Astrocyte of the hippocampus (primary cell): ENCODE data around the gene CELA1.

Experiments
- DNase-seq: peaks from one replicate; pipeline ENCODE4 v3.0.0; 2011; ENCODE audit warnings: low read depth, low spot score

CELA1 gene

DNA sequence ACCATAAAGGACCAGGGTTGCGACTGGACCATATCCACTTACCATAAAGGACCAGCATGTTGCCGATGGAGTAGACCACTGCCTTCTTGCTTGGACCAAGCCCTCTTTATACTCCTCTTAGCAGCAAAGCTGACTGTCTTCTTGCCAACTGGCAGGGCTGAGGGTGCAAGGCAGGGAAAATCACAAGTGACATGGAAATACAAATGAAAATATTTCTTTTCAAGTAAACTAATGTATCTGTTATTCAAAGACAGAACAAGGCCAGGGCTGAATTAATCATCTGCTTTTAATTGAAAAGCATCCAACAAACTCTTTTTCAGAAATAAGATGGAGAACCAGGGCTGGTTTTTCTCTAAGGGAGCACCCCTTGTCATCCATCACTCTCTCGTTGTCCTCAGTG lies at the start of gene CELA1:
Gene CELA1, minus strand, starts transcription at position 99 of the 400 bp plus-strand sequence. Its CDS starts 41 bp downstream, at position 58.
- DNase-seq: no peak

DNA sequence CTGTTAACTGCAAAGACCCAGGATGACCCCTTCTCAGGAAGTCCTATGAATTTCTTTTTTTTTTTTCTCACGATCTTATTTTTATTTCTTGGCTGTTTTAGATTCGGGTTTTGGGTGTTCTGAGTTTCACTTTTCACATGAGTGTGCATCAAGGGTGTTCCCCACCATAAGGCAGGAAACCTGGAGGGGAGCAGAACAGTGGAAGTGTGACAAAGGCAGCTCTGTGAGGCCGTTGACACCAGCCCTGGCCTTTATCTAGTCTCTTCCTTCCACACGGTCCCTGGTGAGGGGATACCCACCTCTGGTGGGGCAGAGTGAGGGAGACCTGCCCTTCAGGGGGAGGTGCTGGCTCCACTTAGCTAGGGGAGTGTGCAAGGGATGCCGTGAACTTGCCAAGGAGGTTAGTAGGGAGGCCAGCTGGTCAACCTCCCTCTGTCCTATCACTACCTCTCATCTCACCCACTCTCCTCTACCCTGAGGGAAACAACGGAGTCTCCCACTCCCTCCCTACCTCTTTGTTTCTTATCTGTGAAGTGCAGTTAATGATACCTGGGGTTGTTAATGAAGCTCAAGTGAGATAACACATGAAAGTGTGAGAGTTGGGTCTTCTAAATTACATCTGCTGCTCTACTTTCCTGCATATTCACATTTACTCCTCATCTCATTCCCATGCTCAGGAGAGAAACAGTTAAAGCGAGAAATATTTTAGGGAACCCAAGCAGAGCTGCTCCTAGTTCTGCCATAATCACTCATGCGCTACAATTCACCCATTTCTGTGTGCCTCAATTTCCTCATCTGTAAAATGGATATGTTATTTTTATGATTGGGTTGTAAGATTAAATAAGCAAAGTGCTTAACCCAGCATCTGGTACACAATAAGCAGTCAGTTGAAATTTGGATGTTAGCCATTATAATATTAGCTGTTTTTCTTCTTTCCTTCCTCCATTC lies 49.1 kb upstream of the CELA1 start:
- no peak for DNase-seq

DNA sequence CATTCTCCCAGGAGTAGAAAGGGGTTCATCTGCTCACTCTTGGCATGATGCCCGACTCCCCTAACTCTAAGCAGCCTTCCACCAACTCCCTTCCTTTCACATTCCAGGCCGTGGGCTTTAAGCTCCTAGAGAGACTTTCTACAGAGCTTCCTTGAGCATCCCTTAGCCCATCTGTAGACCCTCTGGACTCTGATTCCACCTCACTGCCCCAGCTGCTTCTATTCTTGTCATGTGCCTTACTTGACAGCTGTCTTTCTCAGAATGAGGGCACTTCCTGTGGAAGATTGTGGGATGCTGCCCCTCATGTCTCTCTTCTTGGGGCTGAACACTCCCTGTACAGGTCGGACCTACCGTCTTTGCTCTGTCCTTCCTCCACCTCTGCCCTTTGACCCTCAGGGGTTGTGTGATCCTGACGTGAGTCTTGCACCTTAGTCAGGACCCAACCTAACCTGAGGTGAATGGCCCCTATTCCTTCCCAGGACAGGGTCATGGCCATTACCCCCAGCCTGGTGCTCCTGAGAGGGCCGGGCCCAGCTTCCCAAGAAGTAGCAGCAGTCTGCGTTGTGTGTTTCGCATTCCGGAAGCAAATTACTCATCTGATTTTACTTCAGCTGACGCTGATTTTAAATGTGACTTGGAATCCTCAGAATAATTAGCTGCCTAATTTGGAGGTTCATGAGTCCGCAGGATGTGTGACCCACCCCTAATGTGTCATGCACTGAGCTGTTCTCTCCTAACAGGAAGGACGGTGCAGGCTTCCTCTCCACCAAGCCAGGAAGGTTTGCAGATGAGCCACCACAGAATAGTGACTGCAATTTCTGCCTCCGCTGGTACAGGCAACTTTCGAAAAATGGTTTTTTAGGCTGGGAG lies 47.4 kb upstream of the CELA1 start:
- DNase-seq: peak; percentile 66

DNA sequence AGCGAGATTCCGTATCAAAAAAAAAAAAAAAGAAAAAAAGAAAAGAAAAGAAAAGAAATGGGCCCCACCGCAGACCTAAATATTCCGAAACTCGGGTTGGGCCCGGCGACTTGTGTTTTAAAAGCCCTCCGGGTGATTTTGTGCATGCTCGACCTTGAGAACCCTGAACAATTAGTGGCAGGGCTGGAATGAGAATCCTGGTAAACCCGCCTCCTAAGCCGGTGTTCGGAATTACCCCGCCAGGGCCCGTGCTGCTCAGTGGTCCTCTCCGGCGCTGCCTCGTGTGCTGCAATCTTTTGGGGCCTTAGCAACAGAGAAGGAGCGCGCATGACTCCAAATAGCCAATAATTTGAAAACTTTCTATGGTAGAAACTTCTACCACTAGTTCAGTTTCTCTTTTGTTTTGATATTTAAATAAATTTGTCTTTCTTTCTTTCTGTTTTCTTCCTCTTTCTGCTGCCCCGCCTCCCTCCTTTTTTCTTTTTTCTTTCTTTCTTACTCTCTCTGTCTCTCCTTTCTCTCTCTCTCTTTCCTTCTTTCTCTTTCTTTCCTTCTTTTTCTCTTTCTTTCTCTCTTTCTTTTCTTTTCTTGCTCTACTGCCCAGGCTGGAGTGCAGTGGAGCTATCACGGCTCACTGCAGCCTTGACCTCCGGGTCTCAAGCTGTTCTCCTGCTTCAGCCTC lies 46.2 kb upstream of the CELA1 start:
- peak; percentile 39 for DNase-seq

DNA sequence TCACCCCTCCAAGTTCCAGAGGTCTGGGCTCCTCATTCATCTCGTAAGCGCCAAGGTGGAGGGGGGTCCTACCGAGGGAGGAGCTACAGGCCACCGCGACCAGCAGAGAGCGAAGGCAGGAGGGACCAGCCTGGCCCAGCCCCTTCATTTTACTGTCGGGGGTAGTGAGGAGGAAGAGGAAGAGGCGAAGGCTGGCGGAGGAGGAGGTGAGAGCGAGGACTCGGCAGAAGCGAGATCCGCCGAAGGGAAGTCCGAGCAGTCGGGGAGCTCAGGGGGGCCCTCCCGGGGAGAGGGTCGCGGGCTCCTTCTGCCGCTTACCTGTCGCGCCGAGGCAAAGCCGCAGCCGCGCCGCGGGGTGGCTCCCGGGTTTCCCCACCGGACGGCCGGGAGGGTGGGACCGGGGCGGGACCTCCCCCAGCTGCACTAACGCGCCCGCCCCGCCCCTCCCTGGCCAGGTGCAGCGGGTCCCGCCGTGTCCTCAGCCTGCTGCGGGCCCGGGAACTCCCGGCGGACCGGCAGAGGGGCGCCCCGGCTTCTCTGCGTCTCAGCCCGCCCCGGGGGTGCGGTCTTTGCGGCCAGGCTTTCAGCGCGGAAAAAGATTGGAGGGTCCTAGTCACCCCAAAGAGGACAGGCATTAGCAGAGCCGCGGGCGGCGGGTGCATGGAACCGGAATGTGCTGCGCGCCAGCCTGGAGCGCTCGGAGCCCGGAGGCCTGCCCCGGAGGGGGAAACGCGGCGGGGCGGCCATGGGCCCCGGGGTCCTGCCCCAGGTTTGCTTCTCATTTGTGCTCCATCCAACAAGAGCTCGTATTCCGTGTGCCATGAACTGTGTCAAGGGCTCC lies 45.0 kb upstream of the CELA1 start, which contains the start of gene GALNT6:
Gene GALNT6, minus strand, starts transcription at position 124 of the 841 bp plus-strand sequence. CDS start 11,625 bp downstream, outside the sequence.
- peak; percentile 57 for DNase-seq

GRCh38 chr12:51390891-51391282 lies 44.4 kb upstream of the CELA1 start:
- peak; percentile 35 for DNase-seq

- no peak for DNase-seq
Observed at GRCh38 chr12:51390457-51390856, 44.0 kb upstream of the CELA1 start.

GRCh38 chr12:51389302-51389999 lies 43.0 kb upstream of the CELA1 start:
- peak; percentile 45 for DNase-seq

- no peak for DNase-seq
Observed at GRCh38 chr12:51388846-51389245, 42.4 kb upstream of the CELA1 start.

GRCh38 chr12:51388069-51388799 lies 41.8 kb upstream of the CELA1 start:
- peak; percentile 38 for DNase-seq

- no peak for DNase-seq
Observed at GRCh38 chr12:51386351-51386750, 39.9 kb upstream of the CELA1 start.

DNA sequence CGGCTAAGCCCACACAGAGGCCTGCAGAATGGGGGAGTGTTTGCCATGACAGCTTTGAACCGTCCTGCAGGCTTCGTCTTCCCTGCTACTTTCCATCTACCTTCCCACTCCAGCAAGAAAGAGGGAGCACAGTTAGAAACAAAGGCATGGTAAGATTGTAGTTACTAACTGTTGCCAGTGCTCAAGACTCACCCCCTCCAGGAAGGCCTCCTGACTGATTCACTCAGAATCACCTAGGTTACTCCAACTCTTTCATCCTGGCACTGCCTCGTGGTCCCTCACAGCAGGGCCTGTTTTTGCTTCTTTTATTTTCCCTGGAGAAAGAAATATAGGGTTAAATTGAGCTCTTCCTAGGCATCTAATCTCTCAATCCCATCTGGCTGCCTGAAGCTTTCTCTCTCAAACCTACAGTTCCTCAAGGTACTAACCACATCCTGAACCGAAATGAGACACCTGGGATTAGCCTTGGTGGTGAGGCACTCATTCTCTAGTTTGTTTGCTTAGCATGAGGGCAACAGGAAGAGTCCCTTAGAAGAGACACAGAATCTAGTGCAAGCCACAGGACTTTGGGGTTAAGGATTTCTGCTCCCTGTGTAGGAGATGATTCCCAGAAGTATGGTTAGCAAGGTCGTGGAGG lies 36.9 kb upstream of the CELA1 start:
- no peak for DNase-seq

DNA sequence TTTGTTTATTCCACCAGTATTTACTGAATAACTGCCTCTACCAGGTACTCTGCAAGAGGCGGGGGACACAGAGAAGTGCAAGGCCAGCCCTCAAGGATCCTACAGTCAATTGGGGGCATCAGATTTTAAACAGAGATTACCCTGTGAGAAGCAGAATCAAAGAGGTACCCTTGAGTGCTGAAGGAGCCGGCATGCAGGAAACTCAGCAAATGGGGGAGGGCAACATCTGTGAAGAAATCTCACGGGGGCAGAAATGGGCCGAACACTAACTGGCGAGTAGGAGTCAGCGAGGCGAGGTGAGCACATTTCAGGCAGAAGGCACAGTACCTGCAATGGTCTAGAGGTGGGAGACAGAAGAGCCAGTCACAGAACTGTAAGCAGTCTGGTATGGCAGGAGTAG lies 35.7 kb upstream of the CELA1 start:
- DNase-seq: no peak

GRCh38 chr12:51381226-51382079 lies 35.0 kb upstream of the CELA1 start:
- DNase-seq: peak; percentile 72

DNA sequence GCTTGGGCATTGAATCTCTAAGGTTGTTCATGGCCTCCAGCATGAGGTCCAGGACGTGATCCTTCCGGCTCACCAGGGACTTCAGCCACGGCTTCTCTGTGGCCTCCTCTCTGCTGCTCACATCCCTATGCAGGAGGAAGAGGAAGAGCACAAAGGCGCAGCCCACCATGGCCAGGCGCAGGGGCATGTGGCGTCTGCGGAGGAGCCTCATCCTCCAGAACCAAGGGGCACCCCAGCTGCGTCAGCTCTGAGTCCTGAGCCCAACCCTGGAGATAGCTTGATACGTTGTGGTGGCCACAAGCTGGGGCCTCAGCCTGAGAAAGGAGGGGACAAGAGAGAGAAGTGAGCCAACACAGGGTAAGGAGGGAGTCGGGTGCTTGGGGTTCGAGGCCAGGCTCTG lies 33.1 kb upstream of the CELA1 start:
- no peak for DNase-seq

GRCh38 chr12:51378749-51379148 lies 32.3 kb upstream of the CELA1 start:
- peak; percentile 48 for DNase-seq

DNA sequence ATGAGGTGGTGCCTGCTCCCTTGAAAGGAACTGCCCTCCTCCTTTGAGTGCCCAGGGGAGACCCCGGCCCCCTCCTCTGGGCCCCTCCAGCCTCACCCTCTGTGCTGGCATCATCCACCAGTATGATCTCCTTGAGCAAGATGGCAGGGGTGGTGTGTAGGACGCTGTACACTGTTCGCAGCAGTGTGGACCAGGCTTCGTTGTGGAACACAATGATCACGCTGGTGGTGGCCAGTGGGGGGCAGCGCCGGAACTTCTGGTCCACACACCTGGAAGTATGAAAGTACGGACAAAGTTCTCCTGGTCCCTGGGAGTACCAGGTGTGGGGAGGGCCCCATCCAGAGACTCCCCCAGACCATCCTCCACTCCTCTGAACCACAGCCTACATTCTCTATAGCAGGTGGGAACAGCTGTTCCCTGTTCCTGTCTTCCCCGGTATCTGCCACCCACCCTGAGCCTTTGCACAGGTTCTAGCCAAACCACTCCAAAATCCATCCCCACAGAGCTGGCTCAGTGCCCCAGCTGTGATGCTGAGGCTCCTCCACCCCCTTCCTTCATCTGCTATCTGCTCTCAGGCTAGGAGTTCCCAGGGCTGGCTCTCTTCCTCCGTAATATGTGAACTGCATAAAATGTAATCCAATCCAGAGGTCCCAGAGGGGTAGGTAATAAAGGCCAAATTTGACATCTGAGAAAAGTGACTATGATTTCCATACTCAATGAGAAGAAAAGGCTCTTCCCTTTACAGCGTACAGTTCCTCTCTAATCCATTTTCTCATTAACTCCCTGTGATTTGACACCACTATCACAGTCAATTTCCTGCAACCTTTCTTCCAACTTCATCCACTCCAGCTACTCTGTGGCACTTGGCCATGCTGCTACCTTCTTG lies 30.9 kb upstream of the CELA1 start:
- no peak for DNase-seq
